Skin of body (tissue), 2 donors: ENCODE results near the gene FOXP1. TPM values are rescaled to one million over a fixed set of nuclear protein-coding genes. Genes with fewer than 3 reads are reported as not detected.

Experiments used
- DNase-seq: peaks from one replicate; lab custom pipeline; 2025; lab: John Stamatoyannopoulos, UW
- total RNA-seq: library from RNA; depleted of rRNA; stranded (reverse); fragments of >200 nt; gene quantifications from one replicate; pipeline ENCODE4 v1.2.3, GENCODE V29; 2014

Gene FOXP1
- total RNA-seq, 1 donor from 2014 or later: 56.7 TPM

- no peak for DNase-seq
Observed at GRCh38 chr3:71587958-71588357, 4.4 kb upstream of the FOXP1 start.

GRCh38 chr3:71586810-71587242, 3.3 kb upstream of the FOXP1 start:
- DNase-seq: no peak

GRCh38 chr3:71585887-71586809, 2.6 kb upstream of the FOXP1 start:
- peak; percentile 26 for DNase-seq

GRCh38 chr3:71585131-71585530, 1.6 kb upstream of the FOXP1 start:
- DNase-seq: no peak

GRCh38 chr3:71584394-71585011, 975 bp upstream of the FOXP1 start:
- DNase-seq: peak; percentile 50

GRCh38 chr3:71582612-71583565, 639 bp downstream of the FOXP1 start:
- peak; percentile 45 for DNase-seq

GRCh38 chr3:71582036-71582611, 1.4 kb downstream of the FOXP1 start:
- DNase-seq: peak; percentile 27

- DNase-seq: no peak
Observed at GRCh38 chr3:71581457-71582035, 2.0 kb downstream of the FOXP1 start.

GRCh38 chr3:71580636-71581456, 2.7 kb downstream of the FOXP1 start:
- DNase-seq: no peak

- DNase-seq: no peak
Observed at GRCh38 chr3:71579935-71580406, 3.6 kb downstream of the FOXP1 start.

- DNase-seq: no peak
Observed at GRCh38 chr3:71579326-71579934, 4.1 kb downstream of the FOXP1 start.

- DNase-seq: no peak
Observed at GRCh38 chr3:71578054-71578751, 5.3 kb downstream of the FOXP1 start.

GRCh38 chr3:71577011-71577410, 6.5 kb downstream of the FOXP1 start:
- DNase-seq: no peak

- DNase-seq: no peak
Observed at GRCh38 chr3:71575433-71575832, 8.1 kb downstream of the FOXP1 start.

GRCh38 chr3:71573181-71573580, 10.3 kb downstream of the FOXP1 start:
- no peak for DNase-seq

- DNase-seq: no peak
Observed at GRCh38 chr3:71570546-71570945, 13.0 kb downstream of the FOXP1 start.

GRCh38 chr3:71568207-71568606, 15.3 kb downstream of the FOXP1 start:
- DNase-seq: no peak

GRCh38 chr3:71566776-71567175, 16.8 kb downstream of the FOXP1 start:
- DNase-seq: no peak

GRCh38 chr3:71565976-71566375, 17.6 kb downstream of the FOXP1 start:
- DNase-seq: no peak
